Common myeloid progenitor, CD34-positive (primary cell): ENCODE results near the gene FAM163B. TPM values are rescaled to one million over a fixed set of nuclear protein-coding genes. Genes with fewer than 3 reads are reported as not detected.

Experiments used
- CTCF ChIA-PET: fragments of 350-600 bp; sonication (Branson Sonifier 250); formaldehyde crosslinking; loops from one replicate; lab custom pipeline; 2021; ENCODE audit warnings: antibody characterized with exemption; lab: Charles Lee
- POLR2A ChIA-PET: fragments of 350-600 bp; sonication (Branson Sonifier 250); formaldehyde crosslinking; loops from one replicate; lab custom pipeline; 2021; ENCODE audit warnings: antibody characterized with exemption; lab: Charles Lee
- DNase-seq, 3 donors: peaks; one replicate each; pipeline versions ENCODE4 v3.0.0 to v3.0.0-alpha.2; 2013
- H3K27ac ChIP-seq, 2 experiments: 1 replicate in 1 of 2; 2 replicates in 1 of 2; pipeline ENCODE4 v1.7.0; 2013; ENCODE audit warnings: inconsistent platforms in 2 of 2, low read length in 2 of 2, mild to moderate bottlenecking in 2 of 2, low read depth in 1 of 2, moderate library complexity in 1 of 2; ENCODE audit not compliant: severe bottlenecking in 2 of 2, insufficient read depth in 1 of 2, poor library complexity in 1 of 2
- H3K27me3 ChIP-seq, 5 experiments: replicated peaks in 2 of 5; 1 replicate in 3 of 5; 2 replicates in 2 of 5; pipeline versions ENCODE4 v1.6.1 to v1.7.0; 2013; ENCODE audit warnings: low read length in 4 of 5, mild to moderate bottlenecking in 2 of 5, moderate library complexity in 2 of 5, inconsistent platforms in 1 of 5; ENCODE audit not compliant: insufficient read depth in 5 of 5, control insufficient read depth in 4 of 5
- H3K36me3 ChIP-seq, 4 experiments: 1 replicate in 2 of 4; 2 replicates in 2 of 4; pipeline versions ENCODE4 v1.6.1 to v1.7.0; 2013; ENCODE audit warnings: low read length in 3 of 4, control low read depth in 1 of 4, mild to moderate bottlenecking in 1 of 4; ENCODE audit not compliant: control insufficient read depth in 4 of 4, insufficient read depth in 4 of 4
- H3K4me1 ChIP-seq, 4 experiments: 1 replicate in 3 of 4; 2 replicates in 1 of 4; pipeline versions ENCODE4 v1.6.1 to v1.7.1; 2013; ENCODE audit warnings: low read length in 3 of 4, mild to moderate bottlenecking in 3 of 4, control low read depth in 1 of 4, inconsistent platforms in 1 of 4, moderate library complexity in 1 of 4; ENCODE audit not compliant: control insufficient read depth in 4 of 4, insufficient read depth in 4 of 4; ENCODE audit errors: control extremely low read depth in 1 of 4
- H3K4me3 ChIP-seq, 7 experiments: 1 replicate in 4 of 7; 2 replicates in 3 of 7; pipeline versions ENCODE4 v1.5.1 to v1.7.0; 2013; ENCODE audit warnings: mild to moderate bottlenecking in 7 of 7, low read length in 6 of 7, moderate library complexity in 6 of 7, inconsistent platforms in 2 of 7, low read depth in 2 of 7, control low read depth in 1 of 7; ENCODE audit not compliant: insufficient read depth in 4 of 7, control insufficient read depth in 1 of 7; ENCODE audit errors: extremely low read depth in 1 of 7
- H3K9me3 ChIP-seq, 5 experiments: 1 replicate in 4 of 5; 2 replicates in 1 of 5; pipeline versions ENCODE4 v1.6.1 to v1.7.1; 2013; ENCODE audit warnings: low read length in 4 of 5, mild to moderate bottlenecking in 2 of 5, inconsistent platforms in 1 of 5, low read depth in 1 of 5, moderate library complexity in 1 of 5; ENCODE audit not compliant: control insufficient read depth in 4 of 5, insufficient read depth in 2 of 5; ENCODE audit errors: control extremely low read depth in 1 of 5
- WGBS: methylation state at CpG from one replicate; pipeline ENCODE4 v1.1.5; 2013; ENCODE audit not compliant: insufficient coverage; 5-methylcytosine and 5-hydroxymethylcytosine counted together
- polyA plus RNA-seq: library from polyadenylated mRNA; unstranded; fragments of 120-200 nt; gene quantifications from one replicate; pipeline ENCODE4 v1.2.1, GENCODE V29; 2013

Gene FAM163B
- polyA plus RNA-seq, result not detected

DNA sequence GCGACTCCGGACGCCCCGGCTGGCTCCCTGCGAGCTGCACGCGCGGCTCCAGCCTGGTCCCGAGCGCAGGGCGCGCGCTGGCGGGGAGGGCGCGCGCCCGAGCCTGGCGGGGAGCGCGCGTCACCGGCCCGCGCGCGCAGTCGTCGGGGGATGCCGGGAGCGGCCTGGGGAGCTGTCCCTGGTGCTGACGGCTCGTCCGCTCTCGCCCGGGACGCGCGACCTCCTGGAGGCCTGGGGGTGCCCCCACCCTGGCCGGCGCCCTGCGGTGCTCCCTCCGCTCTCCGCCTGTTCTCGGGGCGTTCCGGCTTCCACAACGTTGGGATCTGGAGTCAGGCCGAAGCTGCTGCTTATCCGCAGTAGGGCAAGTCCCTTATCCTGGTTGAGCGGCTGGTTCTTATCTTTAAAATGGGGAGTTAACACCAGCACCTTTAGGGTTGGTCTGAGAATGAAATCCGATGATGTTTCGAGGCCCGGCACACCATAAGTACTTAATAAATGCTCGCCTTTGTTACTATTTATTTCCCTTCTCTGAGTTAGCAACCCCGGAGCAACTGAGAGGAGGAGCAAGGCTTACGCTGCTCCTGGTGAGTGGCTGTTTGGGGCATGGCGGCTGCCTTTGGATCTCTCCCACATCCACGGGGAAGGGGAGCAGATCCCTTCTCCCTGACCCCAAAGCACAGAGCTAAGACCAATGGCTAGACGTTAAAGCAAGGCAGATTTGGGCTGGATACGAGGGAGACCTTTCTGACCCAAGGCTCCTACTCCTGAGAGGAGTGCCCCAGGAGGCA is at the start of gene FAM163B:
TSS of gene FAM163B (minus strand) at position 79 of the 788 bp plus-strand sequence. CDS start 29,166 bp downstream, outside the sequence.
- H3K9me3 ChIP-seq, result no peaks in the 10 kb centered on the region
- CTCF ChIA-PET, result no interaction called here
- peaks cover 0 to 98% (median 24%) of the 10 kb centered on the region in 5 experiments for H3K27me3 ChIP-seq
- H3K36me3 ChIP-seq, result no peaks in the 10 kb centered on the region
- DNase-seq, result peak; percentile 32 to 79 (median 74)
- POLR2A ChIA-PET, result interaction anchor here (0.8 kb wide), 1 partner anchor 19 kb away, joined by 3 read pairs; no protein-coding TSS in a partner anchor
- H3K27ac ChIP-seq, result no peak within 1 kb of the TSS
- 10% methylated on average over 55 of the region's 61 CpGs for WGBS
- H3K4me1 ChIP-seq, result peaks cover 0 to 2% (median 0%) of the 10 kb centered on the region in 4 experiments
- peak within 1 kb of the TSS in 1 of 7 experiments; percentile 11 for H3K4me3 ChIP-seq

DNA sequence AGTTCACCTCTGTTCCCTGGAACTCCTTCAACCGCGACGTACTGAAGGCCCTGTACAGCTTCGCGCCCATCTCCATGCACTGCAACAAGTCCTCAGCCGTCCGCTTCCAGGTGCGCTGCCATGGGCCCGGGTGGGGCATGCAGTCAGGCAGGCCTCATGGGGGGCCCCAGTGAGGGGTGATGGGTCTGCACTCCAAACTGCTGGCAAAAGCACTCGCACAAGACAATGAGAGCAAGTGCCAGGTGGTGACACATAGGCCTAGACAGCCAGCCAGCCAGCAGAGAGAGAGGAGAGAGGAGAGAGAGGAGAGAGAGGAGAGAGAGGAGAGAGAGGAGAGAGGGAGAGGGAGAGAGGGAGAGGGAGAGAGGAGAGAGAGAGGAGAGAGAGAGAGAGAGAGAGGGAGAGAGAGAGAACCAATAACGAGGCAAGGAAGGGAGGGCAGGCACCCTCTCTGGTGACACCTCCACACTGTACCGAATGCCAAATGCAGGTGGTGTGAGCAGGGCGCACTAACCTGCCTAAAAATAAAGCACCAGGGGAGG is 48.0 kb upstream of the FAM163B start:
- ChIA-PET CTCF (no interaction called here), POLR2A (no interaction called here)
- Histone ChIP-seq H3K27me3 (peaks cover 0 to 79% (median 44%) of the 10 kb centered on the region in 5 experiments), H3K36me3 (no peaks in the 10 kb centered on the region), H3K27ac (no peak overlapping the region), H3K4me1 (peaks cover 0 to 6% (median 3%) of the 10 kb centered on the region in 4 experiments), H3K9me3 (no peaks in the 10 kb centered on the region), H3K4me3 (no peak overlapping the region)
- WGBS, result 89% methylated on average over 11 of the region's 13 CpGs
- no peak for DNase-seq

DNA sequence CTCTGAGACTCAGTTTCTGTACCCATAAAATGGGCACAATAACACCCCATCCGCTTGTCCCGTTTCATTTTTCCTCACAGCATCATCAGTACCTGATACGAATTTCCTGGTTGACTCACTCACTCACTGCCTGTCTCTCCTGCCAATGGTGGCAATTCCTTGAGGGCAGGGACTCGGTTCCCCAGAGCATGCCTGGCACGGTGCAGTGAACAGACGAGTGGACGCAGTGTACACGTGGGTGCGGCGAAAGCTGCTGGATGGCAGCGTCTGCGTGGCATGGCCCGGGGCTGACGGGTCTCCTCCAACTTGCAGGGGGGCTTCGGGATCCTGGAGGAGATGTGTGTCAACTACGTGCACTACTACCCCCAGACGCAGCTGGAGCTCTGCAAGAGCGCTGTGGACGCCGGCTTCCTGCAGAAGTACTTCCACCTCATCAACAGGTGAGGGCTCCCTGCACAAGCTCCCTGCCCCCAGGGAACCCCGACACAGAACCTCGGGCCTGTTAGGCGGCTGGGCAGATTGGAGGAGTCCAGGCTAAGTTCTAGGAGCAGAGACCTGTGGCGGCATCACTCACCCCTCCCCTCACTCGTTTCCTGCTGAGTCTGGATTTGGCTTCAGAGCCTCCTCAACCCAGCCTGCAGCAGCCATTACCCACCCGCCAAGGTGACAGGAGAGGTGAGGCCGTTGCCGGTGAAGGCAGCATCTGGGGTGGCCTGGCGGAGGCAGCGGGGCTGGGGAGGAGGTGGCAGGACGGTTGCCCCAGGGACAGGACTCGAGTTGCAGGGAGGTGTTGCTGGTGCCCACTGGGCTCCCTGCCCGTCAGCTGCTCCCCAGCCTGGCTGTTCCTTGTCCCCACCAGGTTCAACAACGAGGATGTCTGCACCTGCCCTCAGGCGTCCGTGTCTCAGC is 47.3 kb upstream of the FAM163B start:
- peaks cover 0 to 6% (median 3%) of the 10 kb centered on the region in 4 experiments for H3K4me1 ChIP-seq
- DNase-seq, result no peak
- ChIA-PET CTCF (interaction anchor here (0.9 kb wide), 1 partner anchor 8 kb away, joined by 3 read pairs; no protein-coding TSS in a partner anchor), POLR2A (no interaction called here)
- 70% methylated on average over 33 of the region's 36 CpGs for WGBS
- no peak overlapping the region for H3K4me3 ChIP-seq
- H3K27me3 ChIP-seq, result peaks cover 0 to 79% (median 44%) of the 10 kb centered on the region in 5 experiments
- H3K9me3 ChIP-seq, result no peaks in the 10 kb centered on the region
- no peaks in the 10 kb centered on the region for H3K36me3 ChIP-seq
- H3K27ac ChIP-seq, result no peak overlapping the region

DNA sequence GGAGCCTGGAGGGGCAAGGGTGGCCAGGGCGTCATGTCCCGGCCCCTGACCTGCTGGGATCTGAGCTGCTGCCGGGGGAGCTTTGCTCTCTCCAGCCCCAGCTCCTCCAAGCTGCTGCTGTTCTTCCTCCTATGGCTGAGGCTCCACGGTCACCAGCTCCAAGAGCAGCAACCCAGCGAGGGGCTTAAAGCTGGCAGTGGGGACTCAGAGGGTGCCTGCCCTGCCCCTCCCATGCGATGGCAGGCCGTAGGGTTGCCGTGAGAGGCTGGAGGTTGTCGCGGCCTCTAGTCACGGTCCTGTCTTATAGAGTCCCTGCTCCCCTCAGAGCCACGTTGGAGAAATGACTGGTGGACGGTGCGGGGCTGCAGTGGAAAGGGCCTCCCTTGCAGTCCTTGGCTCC is 46.5 kb upstream of the FAM163B start:
- 55% methylated on average over 14 of the region's 14 CpGs for WGBS
- CTCF ChIA-PET, result interaction anchor here (0.9 kb wide), 1 partner anchor 9 kb away, joined by 3 read pairs; no protein-coding TSS in a partner anchor

DNA sequence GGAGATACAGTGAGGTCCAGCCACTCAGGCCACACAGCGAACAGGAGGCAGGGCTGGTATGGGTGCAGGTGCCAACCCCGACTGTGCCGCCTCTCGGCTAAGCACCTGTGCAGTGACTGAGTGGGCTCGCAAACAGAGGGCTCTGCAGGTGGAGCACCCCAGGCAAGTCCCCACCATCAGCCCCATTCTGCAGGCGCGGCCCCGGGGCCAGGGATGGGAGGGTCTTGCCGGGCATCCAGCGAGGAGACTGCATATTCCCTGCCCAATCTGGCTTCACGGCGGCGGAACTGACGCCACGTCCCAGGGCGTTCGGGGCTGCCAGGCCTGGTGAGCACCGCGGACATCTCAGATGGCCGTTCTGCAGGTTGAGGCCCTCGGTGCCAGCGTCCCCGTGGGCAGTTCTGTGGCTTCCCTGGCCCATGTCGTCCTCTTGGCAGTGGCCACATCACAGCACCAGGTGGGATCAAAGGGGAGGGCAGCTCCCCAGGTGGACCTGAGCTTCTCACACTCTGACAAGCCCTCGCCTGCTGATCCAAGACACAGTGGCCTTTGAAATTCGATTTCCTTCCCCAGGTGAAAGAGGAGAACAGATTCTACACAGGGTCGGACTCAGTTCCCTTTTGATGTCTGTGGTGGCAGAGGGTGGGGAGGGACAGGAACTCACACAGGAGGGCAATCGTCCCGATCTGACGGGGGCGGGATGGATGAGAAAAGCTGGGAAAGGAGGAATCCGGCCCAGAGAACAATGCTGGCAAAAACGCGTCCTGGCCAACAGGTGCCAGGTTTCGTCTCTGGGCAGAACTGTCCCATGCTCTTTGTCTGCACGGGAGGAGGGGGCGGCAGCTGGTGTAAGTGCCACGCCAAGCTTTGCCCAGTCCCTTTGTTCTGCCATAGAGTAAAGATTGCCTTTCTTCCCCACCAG is 45.8 kb upstream of the FAM163B start:
- DNase-seq, result no peak
- no peaks in the 10 kb centered on the region for H3K36me3 ChIP-seq
- POLR2A ChIA-PET, result no interaction called here
- H3K27me3 ChIP-seq, result peaks cover 0 to 72% (median 39%) of the 10 kb centered on the region in 5 experiments
- CTCF ChIA-PET, result no interaction called here
- H3K4me1 ChIP-seq, result peaks cover 0 to 6% (median 3%) of the 10 kb centered on the region in 4 experiments
- no peak overlapping the region for H3K4me3 ChIP-seq
- H3K27ac ChIP-seq, result no peak overlapping the region
- H3K9me3 ChIP-seq, result no peaks in the 10 kb centered on the region
- WGBS, result 63% methylated on average over 29 of the region's 38 CpGs

More for the DNA sequence above, 46.5 kb upstream of the FAM163B start:
- Histone ChIP-seq H3K9me3 (no peaks in the 10 kb centered on the region), H3K27me3 (peaks cover 0 to 79% (median 44%) of the 10 kb centered on the region in 5 experiments), H3K4me3 (no peak overlapping the region), H3K36me3 (no peaks in the 10 kb centered on the region), H3K27ac (no peak overlapping the region), H3K4me1 (peaks cover 0 to 6% (median 3%) of the 10 kb centered on the region in 4 experiments)
- no peak for DNase-seq
- POLR2A ChIA-PET, result no interaction called here

DNA sequence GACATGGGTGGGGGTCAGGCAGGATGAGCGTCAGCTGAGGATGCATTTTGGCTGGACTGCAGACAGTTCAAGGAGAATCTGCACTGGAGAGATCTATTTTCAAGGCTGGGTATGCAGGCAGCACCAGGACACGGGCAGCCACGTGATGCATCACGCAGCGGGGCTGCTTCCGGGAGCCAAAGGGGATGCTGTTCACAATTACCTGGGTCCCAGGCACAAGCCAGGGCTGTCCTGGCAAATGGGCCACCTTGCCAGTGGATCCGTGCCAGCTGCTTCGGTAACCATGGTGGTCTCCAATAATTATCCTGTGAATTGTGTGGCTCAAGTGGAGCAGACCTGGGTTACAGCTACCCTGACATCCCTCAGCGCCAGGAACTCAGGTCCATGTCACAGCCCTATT is 44.4 kb upstream of the FAM163B start:
- Histone ChIP-seq H3K36me3 (no peaks in the 10 kb centered on the region), H3K4me3 (no peak overlapping the region), H3K27ac (no peak overlapping the region), H3K4me1 (peaks cover 0 to 5% (median 2%) of the 10 kb centered on the region in 4 experiments), H3K9me3 (no peaks in the 10 kb centered on the region), H3K27me3 (peaks cover 0 to 60% (median 29%) of the 10 kb centered on the region in 5 experiments)
- DNase-seq, result no peak
- CTCF ChIA-PET, result no interaction called here
- POLR2A ChIA-PET, result no interaction called here
- 86% methylated on average over 8 of the region's 9 CpGs for WGBS
